ENCODE data around the gene RPP40.

Gene RPP40

GRCh38 chr6:4967301-4968030 is 36.4 kb downstream of the RPP40 start:
- DNase-seq: no peak

GRCh38 chr6:4965562-4966389 is 38.1 kb downstream of the RPP40 start:
- DNase-seq: peak; percentile 87

- no peak for DNase-seq
Measured at GRCh38 chr6:4964675-4965561, 38.9 kb downstream of the RPP40 start.

- no peak for DNase-seq
Measured at GRCh38 chr6:4962905-4963304, 40.9 kb downstream of the RPP40 start.

- no peak for DNase-seq
Measured at GRCh38 chr6:4961322-4962168, 42.3 kb downstream of the RPP40 start.

GRCh38 chr6:4958624-4959023 is 45.2 kb downstream of the RPP40 start:
- no peak for DNase-seq

- peak; percentile 79 for DNase-seq
Measured at GRCh38 chr6:4957521-4958231, 46.2 kb downstream of the RPP40 start.

GRCh38 chr6:4956625-4957024 is 47.2 kb downstream of the RPP40 start:
- no peak for DNase-seq

GRCh38 chr6:4953440-4953839 is 50.4 kb downstream of the RPP40 start:
- DNase-seq: no peak

GRCh38 chr6:4950836-4951533 is 52.9 kb downstream of the RPP40 start:
- peak; percentile 86 for DNase-seq

- no peak for DNase-seq
Measured at GRCh38 chr6:4950076-4950475, 53.8 kb downstream of the RPP40 start.

GRCh38 chr6:4948781-4949450 is 54.9 kb downstream of the RPP40 start:
- DNase-seq: no peak

- DNase-seq: no peak
Measured at GRCh38 chr6:4947716-4948115, 56.1 kb downstream of the RPP40 start.

- no peak for DNase-seq
Measured at GRCh38 chr6:4946521-4946920, 57.3 kb downstream of the RPP40 start.
